Esophagus muscularis mucosa (tissue), 4 donors: Measurements from ENCODE around the gene FBN1. TPM values are rescaled to one million over a fixed set of nuclear protein-coding genes. Genes with fewer than 3 reads are reported as not detected.

Source experiments
- DNase-seq: peaks from one replicate; pipeline ENCODE4 v3.0.0-alpha.2; 2017; ENCODE audit errors: extremely low spot score
- H3K27ac ChIP-seq, 4 donors: fragments of 200-600 bp; sonication (generic); replicated peaks in 1 of 4; 1 replicate in 3 of 4; 2 replicates in 1 of 4; pipeline ENCODE4 v1.5.1; 2016 to 2019; ENCODE audit warnings: mild to moderate bottlenecking in 1 of 4
- H3K27me3 ChIP-seq, 4 donors: fragments of 200-600 bp; sonication (generic); one replicate each; pipeline versions ENCODE4 v1.5.1 to v1.6.0; 2016 to 2019
- H3K36me3 ChIP-seq, 4 donors: fragments of 200-600 bp; sonication (generic); one replicate each; pipeline ENCODE4 v1.5.1; 2016 to 2019
- H3K4me1 ChIP-seq, 4 donors: fragments of 200-600 bp; sonication (generic); one replicate each; pipeline ENCODE4 v1.5.1; 2016 to 2019
- H3K4me3 ChIP-seq, 4 donors: fragments of 200-600 bp; sonication (generic); 1 replicate in 2 of 4; 2 replicates in 2 of 4; pipeline ENCODE4 v1.5.1; 2016 to 2019; ENCODE audit warnings: mild to moderate bottlenecking in 4 of 4, moderate library complexity in 1 of 4
- H3K9me3 ChIP-seq, 4 donors: fragments of 200-600 bp; sonication (generic); 1 replicate in 3 of 4; 2 replicates in 1 of 4; pipeline ENCODE4 v1.5.1; 2016 to 2019
- CTCF ChIP-seq, 3 experiments: fragments of 200-600 bp in 2 of 3; fragments of 450-650 bp in 1 of 3; sonication (generic) in 2 of 3; IDR thresholded peaks; one replicate each; pipeline ENCODE4 v1.5.1; 2017 to 2019; ENCODE audit warnings: antibody characterized with exemption in 3 of 3, mild to moderate bottlenecking in 2 of 3, moderate library complexity in 1 of 3
- EP300 ChIP-seq: sonication (generic); formaldehyde crosslinking; IDR thresholded peaks from one replicate; pipeline ENCODE4 v1.6.1; 2017; ENCODE audit warnings: antibody characterized with exemption
- POLR2A ChIP-seq: fragments of 450-650 bp; IDR thresholded peaks from one replicate; pipeline ENCODE4 v1.6.1; 2017; ENCODE audit warnings: antibody characterized with exemption, moderate library complexity, mild to moderate bottlenecking, low read depth
- POLR2AphosphoS5 ChIP-seq, 2 donors: sonication (generic); formaldehyde crosslinking; IDR thresholded peaks; one replicate each; pipeline ENCODE4 v1.6.1; 2017; ENCODE audit warnings: antibody characterized with exemption in 2 of 2
- WGBS: methylation state at CpG from one replicate; pipeline ENCODE4 v1.1.5; 2018; 5-methylcytosine and 5-hydroxymethylcytosine counted together
- intact Hi-C: fragments of 100-400 bp; cut with DNase I; formaldehyde crosslinking; loops from one replicate; pipeline ENCODE4 v1.15.1; 2023
- total RNA-seq, 4 donors: library from RNA; depleted of rRNA; stranded (reverse); fragments of >200 nt; gene quantifications; one replicate each; pipeline versions ENCODE4 v1.1.0 to v1.2.1, GENCODE V29; 2016

Gene FBN1
- total RNA-seq, 4 donors from 2014 or later: 159 to 253 (median 226) TPM

GRCh38 chr15:48677821-48678220, 32.3 kb upstream of the FBN1 start:
- Histone ChIP-seq H3K27ac (no peak overlapping the region), H3K27me3 (no peaks in the 10 kb centered on the region), H3K9me3 (no peaks in the 10 kb centered on the region), H3K4me3 (no peak overlapping the region), H3K36me3 (no peaks in the 10 kb centered on the region), H3K4me1 (peaks cover 0 to 2% (median under 1%) of the 10 kb centered on the region in 4 donors)
- intact Hi-C loops: no loop called here
- 83% methylated on average over 2 of the region's 2 CpGs for WGBS
- TF ChIP-seq POLR2A (no peak), EP300 (no peak), POLR2AphosphoS5 (IDR thresholded peaks at IDR 0.05) (no peak), CTCF (IDR thresholded peaks at IDR 0.05) (no peak)
- DNase-seq: no peak

- H3K36me3 ChIP-seq: no peaks in the 10 kb centered on the region
- H3K4me1 ChIP-seq: no peaks in the 10 kb centered on the region
- no peaks in the 10 kb centered on the region for H3K27me3 ChIP-seq
- H3K9me3 ChIP-seq: no peaks in the 10 kb centered on the region
- intact Hi-C loops: no loop called here
- H3K27ac ChIP-seq: no peak overlapping the region
- no peak overlapping the region for H3K4me3 ChIP-seq
- WGBS: 95% methylated on average over 4 of the region's 4 CpGs
- TF ChIP-seq POLR2AphosphoS5 (IDR thresholded peaks at IDR 0.05): no peak
- no peak for TF ChIP-seq POLR2A
- no peak for TF ChIP-seq CTCF (IDR thresholded peaks at IDR 0.05)
- TF ChIP-seq EP300: no peak
- no peak for DNase-seq
These were observed 29.9 kb upstream of the FBN1 start for GRCh38 chr15:48675436-48675835.

- Histone ChIP-seq H3K4me3 (no peak overlapping the region), H3K27ac (no peak overlapping the region), H3K9me3 (no peaks in the 10 kb centered on the region), H3K27me3 (no peaks in the 10 kb centered on the region), H3K4me1 (no peaks in the 10 kb centered on the region), H3K36me3 (no peaks in the 10 kb centered on the region)
- WGBS: 59% methylated on average over 3 of the region's 3 CpGs
- intact Hi-C loops: no loop called here
- TF ChIP-seq POLR2A (no peak), CTCF (IDR thresholded peaks at IDR 0.05) (no peak), POLR2AphosphoS5 (IDR thresholded peaks at IDR 0.05) (no peak), EP300 (no peak)
- no peak for DNase-seq
These were observed 29.4 kb upstream of the FBN1 start for GRCh38 chr15:48674876-48675275.

GRCh38 chr15:48672206-48672605, 26.7 kb upstream of the FBN1 start:
- Histone ChIP-seq H3K36me3 (no peaks in the 10 kb centered on the region), H3K9me3 (no peaks in the 10 kb centered on the region), H3K27ac (peak overlapping the region; percentile 40 to 63 (median 54)), H3K4me3 (no peak overlapping the region), H3K4me1 (no peaks in the 10 kb centered on the region), H3K27me3 (no peaks in the 10 kb centered on the region)
- DNase-seq: no peak
- TF ChIP-seq POLR2AphosphoS5 (IDR thresholded peaks at IDR 0.05) (no peak), EP300 (no peak), CTCF (IDR thresholded peaks at IDR 0.05) (no peak), POLR2A (no peak)
- intact Hi-C loops: no loop called here
- 91% methylated on average over 6 of the region's 6 CpGs for WGBS
